HG03039 (cell line): Measurements from ENCODE around the gene ANKRD16.

Source experiments
- ATAC-seq: cut with Tn5 transposase; IDR thresholded peaks from one replicate; pipeline ENCODE4 v1.9.1; 2021; ENCODE audit warnings: mild to moderate bottlenecking, moderate library complexity; ENCODE audit not compliant: unreplicated experiment

Gene ANKRD16

GRCh38 chr10:5812283-5813090, 77.2 kb downstream of the ANKRD16 start:
- peak; percentile 30 for ATAC-seq
